ENCODE results near the gene RABGAP1L. TPM values are rescaled to one million over a fixed set of nuclear protein-coding genes. Genes with fewer than 3 reads are reported as not detected.

Gene RABGAP1L
- total and polyA plus RNA-seq, 10 donors: 30.3 to 125 (median 77.7) TPM

- Histone ChIP-seq H3K27ac (no peak overlapping the region), H3K4me3 (no peak overlapping the region), H3K36me3 (no peaks in the 10 kb centered on the region), H3K4me1 (peaks cover 0 to 15% (median 1%) of the 10 kb centered on the region in 6 donors), H3K27me3 (replicated peaks in 1 of 7) (no peaks in the 10 kb centered on the region), H3K9me3 (no peaks in the 10 kb centered on the region)
- intact Hi-C loops (cut with DNase I; ENCODE audit: low total_unique reads): no loop called here
- WGBS, 5 donors: 21 to 29% (median 23%) methylated on average over 2 of the region's 2 CpGs
- DNase-seq: no peak
- TF ChIP-seq POLR2AphosphoS5 (IDR thresholded peaks at IDR 0.05): no peak
- no peak for TF ChIP-seq POLR2A (IDR thresholded peaks at IDR 0.05)
- TF ChIP-seq, protein P1, sequence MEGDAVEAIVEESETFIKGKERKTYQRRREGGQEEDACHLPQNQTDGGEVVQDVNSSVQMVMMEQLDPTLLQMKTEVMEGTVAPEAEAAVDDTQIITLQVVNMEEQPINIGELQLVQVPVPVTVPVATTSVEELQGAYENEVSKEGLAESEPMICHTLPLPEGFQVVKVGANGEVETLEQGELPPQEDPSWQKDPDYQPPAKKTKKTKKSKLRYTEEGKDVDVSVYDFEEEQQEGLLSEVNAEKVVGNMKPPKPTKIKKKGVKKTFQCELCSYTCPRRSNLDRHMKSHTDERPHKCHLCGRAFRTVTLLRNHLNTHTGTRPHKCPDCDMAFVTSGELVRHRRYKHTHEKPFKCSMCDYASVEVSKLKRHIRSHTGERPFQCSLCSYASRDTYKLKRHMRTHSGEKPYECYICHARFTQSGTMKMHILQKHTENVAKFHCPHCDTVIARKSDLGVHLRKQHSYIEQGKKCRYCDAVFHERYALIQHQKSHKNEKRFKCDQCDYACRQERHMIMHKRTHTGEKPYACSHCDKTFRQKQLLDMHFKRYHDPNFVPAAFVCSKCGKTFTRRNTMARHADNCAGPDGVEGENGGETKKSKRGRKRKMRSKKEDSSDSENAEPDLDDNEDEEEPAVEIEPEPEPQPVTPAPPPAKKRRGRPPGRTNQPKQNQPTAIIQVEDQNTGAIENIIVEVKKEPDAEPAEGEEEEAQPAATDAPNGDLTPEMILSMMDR (IDR thresholded peaks at IDR 0.05 in 8 of 11, conservative IDR thresholded peaks at IDR 0.05 in 3 of 11): no peak
Observed at GRCh38 chr1:174791863-174792262, 632.5 kb downstream of the RABGAP1L start.

DNA sequence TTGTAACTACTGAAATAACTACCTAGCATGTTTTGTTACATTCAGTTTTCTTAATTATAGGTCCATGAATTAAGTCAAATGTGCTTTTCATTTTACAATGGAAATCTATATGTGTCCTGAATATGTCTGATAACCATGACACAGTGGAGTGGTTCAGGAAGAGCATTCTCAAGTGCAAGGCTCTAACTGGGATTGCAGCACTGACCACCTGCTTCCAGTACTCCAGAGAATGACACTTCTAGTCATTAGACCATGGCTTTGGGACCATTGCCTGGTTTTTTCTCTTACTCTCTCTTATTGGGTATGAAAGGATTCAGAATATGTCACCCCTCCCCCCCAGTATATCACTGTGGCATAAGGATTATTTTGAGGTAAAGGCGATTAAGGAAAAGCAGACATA is 635.5 kb downstream of the RABGAP1L start:
- Histone ChIP-seq H3K36me3 (no peaks in the 10 kb centered on the region), H3K9me3 (no peaks in the 10 kb centered on the region), H3K27me3 (replicated peaks in 1 of 7) (no peaks in the 10 kb centered on the region), H3K4me1 (peaks cover 0 to 11% (median 6%) of the 10 kb centered on the region in 6 donors), H3K4me3 (no peak overlapping the region), H3K27ac (no peak overlapping the region)
- intact Hi-C loops (cut with DNase I; ENCODE audit: low total_unique reads): no loop called here
- TF ChIP-seq POLR2A (IDR thresholded peaks at IDR 0.05): no peak
- TF ChIP-seq, protein P1 (IDR thresholded peaks at IDR 0.05 in 8 of 11, conservative IDR thresholded peaks at IDR 0.05 in 3 of 11): no peak
- TF ChIP-seq POLR2AphosphoS5 (IDR thresholded peaks at IDR 0.05): no peak
- WGBS, 5 donors: 91 to 96% (median 95%) methylated on average over 1 of the region's 1 CpG
- no peak for DNase-seq

GRCh38 chr1:174795806-174796205 is 636.5 kb downstream of the RABGAP1L start:
- Histone ChIP-seq H3K36me3 (no peaks in the 10 kb centered on the region), H3K9me3 (no peaks in the 10 kb centered on the region), H3K4me1 (peaks cover 0 to 19% (median 13%) of the 10 kb centered on the region in 6 donors), H3K27me3 (replicated peaks in 1 of 7) (no peaks in the 10 kb centered on the region), H3K27ac (no peak overlapping the region), H3K4me3 (no peak overlapping the region)
- TF ChIP-seq, protein P1 (IDR thresholded peaks at IDR 0.05 in 8 of 11, conservative IDR thresholded peaks at IDR 0.05 in 3 of 11): no peak
- TF ChIP-seq POLR2A (IDR thresholded peaks at IDR 0.05) (no peak), POLR2AphosphoS5 (IDR thresholded peaks at IDR 0.05) (no peak)
- no peak for DNase-seq
- intact Hi-C loops (cut with DNase I; ENCODE audit: low total_unique reads): no loop called here
- 94 to 99% (median 96%) methylated on average over 2 of the region's 2 CpGs for WGBS, 5 donors

DNA sequence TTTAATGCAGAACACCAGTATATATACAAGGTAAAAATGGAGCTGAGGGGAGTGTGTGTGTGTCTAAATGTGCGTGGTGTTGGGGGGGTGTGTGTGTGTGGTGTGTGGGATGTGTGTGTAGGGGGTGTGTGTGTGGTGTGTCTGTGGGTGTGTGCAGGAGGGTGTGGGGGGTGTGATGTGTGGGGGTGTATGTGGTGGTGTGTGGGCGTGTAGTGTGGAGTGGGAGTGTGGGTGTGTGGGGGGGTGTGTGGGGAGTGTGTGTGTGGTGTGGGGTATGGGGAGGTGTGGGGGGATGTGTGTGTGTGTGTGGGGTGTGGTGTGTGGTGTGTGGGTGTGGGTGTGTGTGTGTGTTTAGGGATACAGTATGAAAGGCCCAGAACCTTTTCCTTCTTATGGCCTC is 638.1 kb downstream of the RABGAP1L start:
- Histone ChIP-seq H3K9me3 (no peaks in the 10 kb centered on the region), H3K36me3 (no peaks in the 10 kb centered on the region), H3K4me3 (no peak overlapping the region), H3K27ac (no peak overlapping the region), H3K4me1 (peaks cover 0 to 34% (median 19%) of the 10 kb centered on the region in 6 donors), H3K27me3 (replicated peaks in 1 of 7) (no peaks in the 10 kb centered on the region)
- TF ChIP-seq POLR2AphosphoS5 (IDR thresholded peaks at IDR 0.05): no peak
- TF ChIP-seq, protein P1 (IDR thresholded peaks at IDR 0.05 in 8 of 11, conservative IDR thresholded peaks at IDR 0.05 in 3 of 11): no peak
- no peak for TF ChIP-seq POLR2A (IDR thresholded peaks at IDR 0.05)
- 84 to 95% (median 89%) methylated on average over 2 of the region's 2 CpGs for WGBS, 5 donors
- intact Hi-C loops (cut with DNase I; ENCODE audit: low total_unique reads): no loop called here
- DNase-seq: no peak

Measured in spleen (tissue), 11 donors.